Stimulated activated CD8-positive, alpha-beta memory T cell treated with anti-CD3 and anti-CD28 coated beads, Interleukin-7, amount 100 ng/mL, for 24 hours (primary cell): ENCODE data around the gene ATP6AP2.
"Not testable (repeated sequence)": the region's sequence is repeated elsewhere in the genome, so short reads cannot be mapped to it uniquely, and the experiment has no call there.

Source experiments
- DNase-seq: peaks from one replicate; pipeline ENCODE4 v3.0.0-alpha.2; 2020; ENCODE audit warnings: low read depth

The ATP6AP2 gene

GRCh38 chrX:40576291-40576690, 4.5 kb upstream of the ATP6AP2 start:
- DNase-seq = no peak

- DNase-seq = no peak
These were observed 2.6 kb upstream of the ATP6AP2 start for GRCh38 chrX:40578039-40578695.

- no peak for DNase-seq
These were observed 1.6 kb upstream of the ATP6AP2 start for GRCh38 chrX:40579141-40579540.

GRCh38 chrX:40579900-40580536, 752 bp upstream of the ATP6AP2 start:
- no peak for DNase-seq

GRCh38 chrX:40581336-40581920, 658 bp downstream of the ATP6AP2 start:
- no peak for DNase-seq

- not testable (repeated sequence) for DNase-seq
These were observed 1.4 kb downstream of the ATP6AP2 start for GRCh38 chrX:40582178-40582577.

GRCh38 chrX:40582811-40583210, 2.0 kb downstream of the ATP6AP2 start:
- no peak for DNase-seq

GRCh38 chrX:40587623-40588022, 6.9 kb downstream of the ATP6AP2 start:
- DNase-seq = not testable (repeated sequence)

GRCh38 chrX:40589616-40590321, 9.0 kb downstream of the ATP6AP2 start:
- DNase-seq = not testable (repeated sequence)

- no peak for DNase-seq
These were observed 22.7 kb downstream of the ATP6AP2 start for GRCh38 chrX:40603446-40603845.

- DNase-seq = no peak
These were observed 26.6 kb downstream of the ATP6AP2 start for GRCh38 chrX:40607381-40607780.

GRCh38 chrX:40612511-40612910, 31.7 kb downstream of the ATP6AP2 start:
- DNase-seq = no peak

GRCh38 chrX:40615976-40616375, 35.2 kb downstream of the ATP6AP2 start:
- no peak for DNase-seq

GRCh38 chrX:40617566-40617965, 36.8 kb downstream of the ATP6AP2 start:
- no peak for DNase-seq

GRCh38 chrX:40622479-40623138, 41.8 kb downstream of the ATP6AP2 start:
- DNase-seq = no peak

GRCh38 chrX:40623139-40623536, 42.4 kb downstream of the ATP6AP2 start, which contains the start of gene MPC1L:
MPC1L (plus strand) TSS chrX:40623428; CDS start chrX:40623566, 138 bp downstream.
- DNase-seq = no peak

GRCh38 chrX:40623665-40624064, 42.9 kb downstream of the ATP6AP2 start:
- DNase-seq = no peak

GRCh38 chrX:40625294-40625693, 44.5 kb downstream of the ATP6AP2 start:
- no peak for DNase-seq

GRCh38 chrX:40628506-40628905, 47.7 kb downstream of the ATP6AP2 start:
- no peak for DNase-seq

GRCh38 chrX:40632199-40632598, 51.4 kb downstream of the ATP6AP2 start:
- no peak for DNase-seq

GRCh38 chrX:40637687-40638086, 56.9 kb downstream of the ATP6AP2 start:
- no peak for DNase-seq

- no peak for DNase-seq
These were observed 63.4 kb downstream of the ATP6AP2 start for GRCh38 chrX:40644176-40644575.
